ENCODE results near the gene TARBP2. TPM values are rescaled to one million over a fixed set of nuclear protein-coding genes. Genes with fewer than 3 reads are reported as not detected.
"Not testable (repeated sequence)": the region's sequence is repeated elsewhere in the genome, so short reads cannot be mapped to it uniquely, and the experiment has no call there.

Gene TARBP2
- total RNA-seq, 1 experiment from 2014 or later, result 68.9 TPM

- no peak for DNase-seq (ENCODE audit: low spot score)
Observed at GRCh38 chr12:53474077-53474476, 27.0 kb upstream of the TARBP2 start.

- DNase-seq (ENCODE audit: low spot score), result no peak
Observed at GRCh38 chr12:53474819-53475218, 26.3 kb upstream of the TARBP2 start.

GRCh38 chr12:53476769-53477209, 24.3 kb upstream of the TARBP2 start:
- DNase-seq (ENCODE audit: low spot score), result peak; percentile 48

- DNase-seq (ENCODE audit: low spot score), result no peak
Observed at GRCh38 chr12:53478865-53479264, 22.2 kb upstream of the TARBP2 start.

- no peak for DNase-seq (ENCODE audit: low spot score)
Observed at GRCh38 chr12:53479331-53479730, 21.8 kb upstream of the TARBP2 start.

GRCh38 chr12:53480491-53481442, 20.3 kb upstream of the TARBP2 start:
- DNase-seq (ENCODE audit: low spot score), result no peak

- DNase-seq (ENCODE audit: low spot score), result not testable (repeated sequence)
Observed at GRCh38 chr12:53481458-53481857, 19.6 kb upstream of the TARBP2 start.

GRCh38 chr12:53481939-53482586, 19.0 kb upstream of the TARBP2 start:
- DNase-seq (ENCODE audit: low spot score), result peak; percentile 31

GRCh38 chr12:53482626-53483168, 18.4 kb upstream of the TARBP2 start:
- DNase-seq (ENCODE audit: low spot score), result no peak

GRCh38 chr12:53483225-53483978, 17.7 kb upstream of the TARBP2 start:
- no peak for DNase-seq (ENCODE audit: low spot score)

GRCh38 chr12:53483979-53484377, 17.1 kb upstream of the TARBP2 start:
- no peak for DNase-seq (ENCODE audit: low spot score)

GRCh38 chr12:53484686-53485575, 16.2 kb upstream of the TARBP2 start:
- DNase-seq (ENCODE audit: low spot score), result no peak

- no peak for DNase-seq (ENCODE audit: low spot score)
Observed at GRCh38 chr12:53485955-53486735, 14.9 kb upstream of the TARBP2 start.

GRCh38 chr12:53486736-53487487, 14.2 kb upstream of the TARBP2 start:
- no peak for DNase-seq (ENCODE audit: low spot score)

GRCh38 chr12:53489242-53489864, 11.7 kb upstream of the TARBP2 start:
- no peak for DNase-seq (ENCODE audit: low spot score)

GRCh38 chr12:53492188-53492587, 8.9 kb upstream of the TARBP2 start:
- no peak for DNase-seq (ENCODE audit: low spot score)

GRCh38 chr12:53492830-53493609, 8.1 kb upstream of the TARBP2 start:
- peak; percentile 93 for DNase-seq (ENCODE audit: low spot score)

Measured in HT-29 (cell line).